ENCODE results near the gene KISS1R.

DNA sequence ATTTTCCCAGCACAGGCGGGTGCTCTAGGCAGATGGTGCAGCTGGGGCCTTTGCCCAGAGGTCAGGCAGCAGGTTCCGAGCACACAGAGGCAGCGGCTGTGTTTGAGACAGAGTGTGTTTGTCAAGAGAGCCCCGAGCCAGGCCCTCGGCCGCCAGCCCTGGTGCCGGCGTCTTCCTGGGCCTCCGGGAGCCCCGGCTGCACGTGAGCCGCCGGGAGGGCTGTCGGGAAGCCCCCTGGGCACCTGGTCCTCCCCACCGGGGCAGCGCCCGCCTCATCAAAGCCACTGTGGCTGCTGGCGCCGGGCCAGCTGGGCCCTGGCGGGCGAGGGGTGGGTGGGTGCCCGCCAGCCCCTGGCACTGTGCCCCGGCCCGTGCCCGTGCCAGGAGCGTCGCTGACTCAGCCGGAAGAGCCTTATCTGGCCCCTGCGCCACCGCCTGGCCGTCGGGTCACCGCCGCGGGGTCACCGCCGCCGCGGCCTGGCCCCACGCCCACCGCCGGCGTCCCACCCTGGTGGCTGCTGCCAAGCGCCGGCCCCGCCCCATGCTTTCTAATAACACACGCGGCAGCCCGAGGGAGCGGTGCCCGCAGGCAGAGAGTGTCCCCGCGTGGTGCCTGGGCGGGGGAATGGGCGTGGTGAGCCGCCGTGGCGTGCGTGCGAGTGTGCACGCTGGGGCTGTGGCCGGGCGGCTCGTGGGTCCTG, 23.6 kb downstream of the KISS1R start:
- peak in 1 of 3 donors; percentile 45 for TF ChIP-seq POLR2AphosphoS5 (IDR thresholded peaks at IDR 0.05)
- TF ChIP-seq POLR2A (IDR thresholded peaks at IDR 0.05): no peak
- TF ChIP-seq, protein P1, sequence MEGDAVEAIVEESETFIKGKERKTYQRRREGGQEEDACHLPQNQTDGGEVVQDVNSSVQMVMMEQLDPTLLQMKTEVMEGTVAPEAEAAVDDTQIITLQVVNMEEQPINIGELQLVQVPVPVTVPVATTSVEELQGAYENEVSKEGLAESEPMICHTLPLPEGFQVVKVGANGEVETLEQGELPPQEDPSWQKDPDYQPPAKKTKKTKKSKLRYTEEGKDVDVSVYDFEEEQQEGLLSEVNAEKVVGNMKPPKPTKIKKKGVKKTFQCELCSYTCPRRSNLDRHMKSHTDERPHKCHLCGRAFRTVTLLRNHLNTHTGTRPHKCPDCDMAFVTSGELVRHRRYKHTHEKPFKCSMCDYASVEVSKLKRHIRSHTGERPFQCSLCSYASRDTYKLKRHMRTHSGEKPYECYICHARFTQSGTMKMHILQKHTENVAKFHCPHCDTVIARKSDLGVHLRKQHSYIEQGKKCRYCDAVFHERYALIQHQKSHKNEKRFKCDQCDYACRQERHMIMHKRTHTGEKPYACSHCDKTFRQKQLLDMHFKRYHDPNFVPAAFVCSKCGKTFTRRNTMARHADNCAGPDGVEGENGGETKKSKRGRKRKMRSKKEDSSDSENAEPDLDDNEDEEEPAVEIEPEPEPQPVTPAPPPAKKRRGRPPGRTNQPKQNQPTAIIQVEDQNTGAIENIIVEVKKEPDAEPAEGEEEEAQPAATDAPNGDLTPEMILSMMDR (IDR thresholded peaks at IDR 0.05): no peak
- no peak for TF ChIP-seq EP300 (IDR thresholded peaks at IDR 0.05)

Data from suprapubic skin (tissue), 4 donors.